Mesendoderm (in vitro differentiated cells): ENCODE data around the gene TNIP1.

Experiments used
- DNase-seq: peaks from one replicate; pipeline ENCODE4 v3.0.0; 2013
- H2AK5ac ChIP-seq: 2 replicates; pipeline ENCODE4 v1.6.1; 2013; ENCODE audit warnings: low read length, inconsistent platforms
- H2BK120ac ChIP-seq: 2 replicates; pipeline ENCODE4 v1.6.1; 2013; ENCODE audit warnings: low read depth, mild to moderate bottlenecking, low read length, moderate library complexity, mixed read lengths
- H2BK15ac ChIP-seq: replicated peaks from 2 replicates; pipeline ENCODE4 v1.6.1; 2013; ENCODE audit warnings: low read depth, mild to moderate bottlenecking, moderate library complexity
- H2BK5ac ChIP-seq: 2 replicates; pipeline ENCODE4 v1.6.1; 2013; ENCODE audit warnings: low read length, inconsistent platforms
- H3K18ac ChIP-seq: 2 replicates; pipeline ENCODE4 v1.6.1; 2013; ENCODE audit warnings: mild to moderate bottlenecking, low read length, mixed read lengths
- H3K23ac ChIP-seq: one replicate; pipeline ENCODE4 v1.6.1; 2013; ENCODE audit warnings: low read length
- H3K27ac ChIP-seq: 2 replicates; pipeline ENCODE4 v1.5.1; 2013; ENCODE audit warnings: low read depth, mild to moderate bottlenecking, inconsistent platforms, low read length, moderate library complexity
- H3K27me3 ChIP-seq: 2 replicates; pipeline ENCODE4 v1.6.1; 2013; ENCODE audit warnings: low read length, control low read depth, mild to moderate bottlenecking, inconsistent platforms; ENCODE audit not compliant: insufficient read depth, poor library complexity
- H3K36me3 ChIP-seq: 2 replicates; pipeline ENCODE4 v1.6.1; 2013; ENCODE audit warnings: low read length, inconsistent platforms; ENCODE audit not compliant: control insufficient read depth, insufficient read depth
- H3K4ac ChIP-seq: one replicate; pipeline ENCODE4 v1.6.1; 2013; ENCODE audit warnings: low read depth, mild to moderate bottlenecking, low read length, moderate library complexity
- H3K4me1 ChIP-seq: 2 replicates; pipeline ENCODE4 v1.6.1; 2013; ENCODE audit warnings: low read depth, low read length, inconsistent platforms; ENCODE audit not compliant: control insufficient read depth
- H3K4me2 ChIP-seq: 2 replicates; pipeline ENCODE4 v1.6.1; 2013; ENCODE audit warnings: low read length
- H3K4me3 ChIP-seq: 2 replicates; pipeline ENCODE4 v1.5.1; 2013; ENCODE audit warnings: mild to moderate bottlenecking, low read length
- H3K56ac ChIP-seq: one replicate; pipeline ENCODE4 v1.6.1; 2013; ENCODE audit warnings: low read length
- H3K79me1 ChIP-seq: 2 replicates; pipeline ENCODE4 v1.6.1; 2013; ENCODE audit warnings: low read length, inconsistent platforms
- H3K79me2 ChIP-seq: 2 replicates; pipeline ENCODE4 v1.6.1; 2013; ENCODE audit warnings: mild to moderate bottlenecking, low read length; ENCODE audit not compliant: control insufficient read depth, insufficient read depth
- H3K9ac ChIP-seq: 2 replicates; pipeline ENCODE4 v1.6.1; 2013; ENCODE audit warnings: low read length, inconsistent platforms
- H4K5ac ChIP-seq: one replicate; pipeline ENCODE4 v1.6.1; 2013; ENCODE audit warnings: low read length
- H4K8ac ChIP-seq: one replicate; pipeline ENCODE4 v1.6.1; 2013; ENCODE audit warnings: low read depth, mild to moderate bottlenecking, control low read depth, low read length, moderate library complexity
- WGBS: extraction: QIAGEN DNeasy Blood & Tissue Kit; methylation state at CpG from one replicate; pipeline ENCODE4 v1.1.7; 2013; ENCODE audit warnings: low lambda C conversion rate, missing lambda C conversion rate; ENCODE audit not compliant: insufficient coverage; ENCODE audit errors: extremely low coverage; 5-methylcytosine and 5-hydroxymethylcytosine counted together

TNIP1 gene

DNA sequence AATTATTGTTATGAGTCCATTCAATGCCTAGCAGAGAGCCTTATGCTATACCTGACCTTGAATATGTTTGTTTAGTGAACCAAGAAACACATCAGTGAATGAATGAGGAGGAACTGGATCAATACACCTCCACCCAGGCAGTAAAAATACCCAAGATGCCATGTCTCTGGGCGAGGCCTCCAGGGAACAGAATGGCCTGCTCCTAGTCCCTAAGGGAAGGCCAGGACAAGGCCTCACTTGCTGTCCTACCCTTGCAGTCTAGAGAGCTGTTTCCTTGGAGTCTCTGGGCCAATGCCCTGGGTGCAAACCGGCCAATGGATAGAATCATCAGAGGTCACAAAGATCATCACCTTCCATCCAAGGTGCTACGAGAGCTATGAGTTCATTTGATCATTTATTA lies 26.1 kb downstream of the TNIP1 start:
- no peak overlapping the region for H4K5ac ChIP-seq
- no peak overlapping the region for H3K23ac ChIP-seq
- H3K36me3 ChIP-seq = peaks cover 1% of the 10 kb centered on the region
- H3K9ac ChIP-seq = no peak overlapping the region
- H3K79me1 ChIP-seq = no peaks in the 10 kb centered on the region
- H2BK15ac ChIP-seq = no peak overlapping the region
- H3K79me2 ChIP-seq = no peaks in the 10 kb centered on the region
- H3K4ac ChIP-seq = no peak overlapping the region
- WGBS = no CpG with 5 or more reads among the region's 3 CpGs
- H3K18ac ChIP-seq = no peak overlapping the region
- no peaks in the 10 kb centered on the region for H3K27me3 ChIP-seq
- H3K4me3 ChIP-seq = no peak overlapping the region
- H3K4me2 ChIP-seq = no peak overlapping the region
- H4K8ac ChIP-seq = no peak overlapping the region
- H2AK5ac ChIP-seq = no peak overlapping the region
- no peak overlapping the region for H2BK120ac ChIP-seq
- no peak overlapping the region for H2BK5ac ChIP-seq
- H3K56ac ChIP-seq = no peak overlapping the region
- no peak overlapping the region for H3K27ac ChIP-seq
- H3K4me1 ChIP-seq = no peaks in the 10 kb centered on the region
- peak; percentile 23 for DNase-seq

- no peaks in the 10 kb centered on the region for H3K79me2 ChIP-seq
- no peaks in the 10 kb centered on the region for H3K79me1 ChIP-seq
- H4K5ac ChIP-seq = no peak overlapping the region
- H3K4ac ChIP-seq = no peak overlapping the region
- H3K56ac ChIP-seq = no peak overlapping the region
- H2AK5ac ChIP-seq = no peak overlapping the region
- H3K27ac ChIP-seq = no peak overlapping the region
- H3K4me3 ChIP-seq = no peak overlapping the region
- no peak overlapping the region for H3K23ac ChIP-seq
- H2BK120ac ChIP-seq = no peak overlapping the region
- H2BK15ac ChIP-seq = no peak overlapping the region
- H3K4me1 ChIP-seq = no peaks in the 10 kb centered on the region
- H3K4me2 ChIP-seq = no peak overlapping the region
- peaks cover under 1% of the 10 kb centered on the region for H3K36me3 ChIP-seq
- H3K27me3 ChIP-seq = no peaks in the 10 kb centered on the region
- H3K18ac ChIP-seq = no peak overlapping the region
- no peak for DNase-seq
- H2BK5ac ChIP-seq = no peak overlapping the region
- no peak overlapping the region for H4K8ac ChIP-seq
- no peak overlapping the region for H3K9ac ChIP-seq
- WGBS = no CpG with 5 or more reads among the region's 4 CpGs
Measured at GRCh38 chr5:151053796-151054462, 26.9 kb downstream of the TNIP1 start.

- Histone ChIP-seq H2BK15ac (no peak overlapping the region), H4K8ac (no peak overlapping the region), H3K56ac (no peak overlapping the region), H3K4me1 (no peaks in the 10 kb centered on the region), H4K5ac (no peak overlapping the region), H3K23ac (no peak overlapping the region), H3K79me1 (no peaks in the 10 kb centered on the region), H3K4ac (no peak overlapping the region), H3K4me2 (no peak overlapping the region), H3K9ac (no peak overlapping the region), H3K4me3 (no peak overlapping the region), H2BK5ac (no peak overlapping the region), H3K27me3 (no peaks in the 10 kb centered on the region), H2BK120ac (no peak overlapping the region), H3K36me3 (no peaks in the 10 kb centered on the region), H3K79me2 (no peaks in the 10 kb centered on the region), H2AK5ac (no peak overlapping the region), H3K27ac (no peak overlapping the region), H3K18ac (no peak overlapping the region)
- DNase-seq = no peak
- no CpG with 5 or more reads among the region's 3 CpGs for WGBS
Measured at GRCh38 chr5:151052836-151053235, 28.0 kb downstream of the TNIP1 start.

- no peak for DNase-seq
- Histone ChIP-seq H3K4ac (no peak overlapping the region), H2AK5ac (no peak overlapping the region), H3K79me1 (no peaks in the 10 kb centered on the region), H3K4me3 (no peak overlapping the region), H3K36me3 (no peaks in the 10 kb centered on the region), H3K56ac (no peak overlapping the region), H3K4me1 (no peaks in the 10 kb centered on the region), H3K27ac (no peak overlapping the region), H4K8ac (no peak overlapping the region), H3K79me2 (no peaks in the 10 kb centered on the region), H4K5ac (no peak overlapping the region), H3K4me2 (no peak overlapping the region), H2BK5ac (no peak overlapping the region), H3K23ac (no peak overlapping the region), H3K9ac (no peak overlapping the region), H3K27me3 (no peaks in the 10 kb centered on the region), H2BK120ac (no peak overlapping the region), H2BK15ac (no peak overlapping the region), H3K18ac (no peak overlapping the region)
- WGBS = no CpG with 5 or more reads among the region's 10 CpGs
Measured at GRCh38 chr5:151051931-151052608, 28.8 kb downstream of the TNIP1 start.

DNA sequence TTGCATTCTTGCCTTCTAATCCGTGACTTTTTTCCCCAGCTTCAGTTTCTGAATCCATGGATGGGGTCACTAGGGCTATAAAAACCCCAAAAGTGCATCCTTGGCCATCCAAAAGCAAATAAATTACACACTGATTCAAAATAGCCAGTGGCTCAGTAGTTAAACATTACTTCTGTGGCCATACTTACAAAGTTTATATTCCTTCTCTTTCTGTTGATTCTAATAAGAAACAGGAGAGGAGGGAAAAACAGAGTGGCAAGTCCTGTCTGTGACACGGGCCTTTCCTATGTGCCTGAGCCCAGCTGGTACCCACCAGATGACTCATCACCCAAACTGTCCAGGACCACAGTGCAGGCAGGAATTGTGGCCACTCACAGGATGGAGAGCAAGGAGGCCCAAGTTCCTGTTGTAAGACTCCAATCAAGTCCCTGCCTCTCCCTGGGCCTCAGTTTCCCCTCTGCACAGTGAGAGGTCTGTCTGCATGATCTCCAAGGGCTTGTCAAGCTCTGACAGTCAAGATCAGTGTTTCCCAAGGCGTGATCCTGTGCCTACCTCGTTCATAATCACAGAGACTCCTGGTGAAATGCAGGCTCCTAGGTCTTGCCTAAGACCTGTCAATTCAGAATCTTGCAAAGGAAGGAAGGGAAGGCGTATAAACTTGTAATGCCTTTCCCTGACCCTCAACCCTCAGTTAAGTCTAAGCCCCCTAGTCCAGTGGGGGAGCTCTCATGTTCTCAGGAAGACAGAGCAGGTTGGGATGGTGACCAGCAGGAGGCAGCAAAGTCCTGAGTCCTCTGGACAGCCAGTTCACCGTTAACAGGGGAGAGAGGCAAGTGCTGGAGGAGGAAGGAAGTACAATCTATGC lies 29.5 kb downstream of the TNIP1 start:
- WGBS = no CpG with 5 or more reads among the region's 6 CpGs
- H2BK120ac ChIP-seq = no peak overlapping the region
- no peak overlapping the region for H3K23ac ChIP-seq
- H3K56ac ChIP-seq = no peak overlapping the region
- H3K4me2 ChIP-seq = no peak overlapping the region
- H3K79me1 ChIP-seq = no peaks in the 10 kb centered on the region
- no peaks in the 10 kb centered on the region for H3K4me1 ChIP-seq
- DNase-seq = peak; percentile 91
- H3K79me2 ChIP-seq = no peaks in the 10 kb centered on the region
- no peak overlapping the region for H3K9ac ChIP-seq
- no peak overlapping the region for H2BK5ac ChIP-seq
- H3K4me3 ChIP-seq = no peak overlapping the region
- no peaks in the 10 kb centered on the region for H3K36me3 ChIP-seq
- no peak overlapping the region for H3K4ac ChIP-seq
- H3K27me3 ChIP-seq = no peaks in the 10 kb centered on the region
- no peak overlapping the region for H4K5ac ChIP-seq
- H3K18ac ChIP-seq = no peak overlapping the region
- no peak overlapping the region for H3K27ac ChIP-seq
- no peak overlapping the region for H2AK5ac ChIP-seq
- H2BK15ac ChIP-seq = no peak overlapping the region
- no peak overlapping the region for H4K8ac ChIP-seq
